ENCODE data around the gene MORN4. TPM values are rescaled to one million over a fixed set of nuclear protein-coding genes. Genes with fewer than 3 reads are reported as not detected.

The MORN4 gene
- polyA plus RNA-seq, 1 donor (not counting 4 experiments of a cell fraction or from before 2014, with no cell fraction given) = 9.1 TPM

- Histone ChIP-seq H3K27ac (ENCODE audit: control insufficient read depth, insufficient read depth, low read length) (no peak overlapping the region), H3K27me3 (ENCODE audit: control insufficient read depth, extremely low read depth, insufficient read depth, low read length) (no peaks in the 10 kb centered on the region), H3K4me1 (ENCODE audit: control insufficient read depth, extremely low read depth, insufficient read depth, low read length) (peaks cover 17% of the 10 kb centered on the region), H3K9ac (ENCODE audit: control insufficient read depth, extremely low read depth, insufficient read depth, low read length) (no peak overlapping the region), H4K20me1 (ENCODE audit: control insufficient read depth, extremely low read depth, insufficient read depth, low read length) (no peaks in the 10 kb centered on the region), H3K9me3 (ENCODE audit: control insufficient read depth, low read depth, low read length) (no peaks in the 10 kb centered on the region), H3K79me2 (ENCODE audit: control insufficient read depth, insufficient read depth, low read length) (no peaks in the 10 kb centered on the region), H3K9me1 (ENCODE audit: control insufficient read depth, extremely low read depth, insufficient read depth, low read length) (no peaks in the 10 kb centered on the region), H3K36me3 (ENCODE audit: control insufficient read depth in 2 of 2, extremely low read depth in 1 of 2, insufficient read depth in 2 of 2, low read length in 2 of 2) (no peaks in the 10 kb centered on the region), H3K4me3 (ENCODE audit: control insufficient read depth in 2 of 3, extremely low read depth in 1 of 3, insufficient read depth in 2 of 3, low read depth in 1 of 3, low read length in 3 of 3) (no peak overlapping the region), H2AFZ (ENCODE audit: control insufficient read depth, low read length) (no peak overlapping the region), H3K4me2 (ENCODE audit: control insufficient read depth, extremely low read depth, insufficient read depth, low read depth, low read length) (no peak overlapping the region)
- TF ChIP-seq CTCF (optimal IDR thresholded peaks at IDR 0.05 in 1 of 3, IDR thresholded peaks at IDR 0.05 in 1 of 3, conservative IDR thresholded peaks at IDR 0.05 in 1 of 3; ENCODE audit: extremely low read depth in 1 of 3, insufficient read depth in 2 of 3, low read length in 3 of 3) (no peak), EZH2 (IDR thresholded peaks at IDR 0.05; ENCODE audit: low read length) (no peak)
- dilution Hi-C loops (cut with MboI; ENCODE audit: extremely low pct_ligation_motif_present, low sequenced_read_pairs) = no loop called here
- FAIRE-seq (no peak), DNase-seq (ENCODE audit: low read depth, low spot score) (no peak)
These were observed 32.7 kb downstream of the MORN4 start for GRCh38 chr10:97600616-97601015.

GRCh38 chr10:97599272-97599619 is 34.1 kb downstream of the MORN4 start:
- Histone ChIP-seq H2AFZ (ENCODE audit: control insufficient read depth, low read length) (no peak overlapping the region), H3K9me1 (ENCODE audit: control insufficient read depth, extremely low read depth, insufficient read depth, low read length) (no peaks in the 10 kb centered on the region), H3K4me1 (ENCODE audit: control insufficient read depth, extremely low read depth, insufficient read depth, low read length) (peaks cover 18% of the 10 kb centered on the region), H3K36me3 (ENCODE audit: control insufficient read depth in 2 of 2, extremely low read depth in 1 of 2, insufficient read depth in 2 of 2, low read length in 2 of 2) (no peaks in the 10 kb centered on the region), H3K27ac (ENCODE audit: control insufficient read depth, insufficient read depth, low read length) (no peak overlapping the region), H3K9me3 (ENCODE audit: control insufficient read depth, low read depth, low read length) (no peaks in the 10 kb centered on the region), H3K27me3 (ENCODE audit: control insufficient read depth, extremely low read depth, insufficient read depth, low read length) (no peaks in the 10 kb centered on the region), H3K9ac (ENCODE audit: control insufficient read depth, extremely low read depth, insufficient read depth, low read length) (no peak overlapping the region), H3K4me3 (ENCODE audit: control insufficient read depth in 2 of 3, extremely low read depth in 1 of 3, insufficient read depth in 2 of 3, low read depth in 1 of 3, low read length in 3 of 3) (no peak overlapping the region), H3K4me2 (ENCODE audit: control insufficient read depth, extremely low read depth, insufficient read depth, low read depth, low read length) (no peak overlapping the region), H4K20me1 (ENCODE audit: control insufficient read depth, extremely low read depth, insufficient read depth, low read length) (no peaks in the 10 kb centered on the region), H3K79me2 (ENCODE audit: control insufficient read depth, insufficient read depth, low read length) (no peaks in the 10 kb centered on the region)
- DNase-seq (ENCODE audit: low read depth, low spot score) (no peak), FAIRE-seq (no peak)
- TF ChIP-seq EZH2 (IDR thresholded peaks at IDR 0.05; ENCODE audit: low read length) = no peak
- no peak for TF ChIP-seq CTCF (optimal IDR thresholded peaks at IDR 0.05 in 1 of 3, IDR thresholded peaks at IDR 0.05 in 1 of 3, conservative IDR thresholded peaks at IDR 0.05 in 1 of 3; ENCODE audit: extremely low read depth in 1 of 3, insufficient read depth in 2 of 3, low read length in 3 of 3)
- dilution Hi-C loops (cut with MboI; ENCODE audit: extremely low pct_ligation_motif_present, low sequenced_read_pairs) = no loop called here
